Fibroblast of skin of right quadriceps (primary cell): ENCODE measurements around the gene RNF126.
A peak's percentile ranks its signal among the peaks of the same experiment; 100 is the strongest.

Experiments
- DNase-seq: peaks from one replicate; pipeline ENCODE4 v3.0.0-alpha.2; 2013

The RNF126 gene

GRCh38 chr19:662207-662961 lies 630 bp downstream of the RNF126 start:
- peak; percentile 30 for DNase-seq

GRCh38 chr19:661427-662196 lies 1.4 kb downstream of the RNF126 start:
- DNase-seq, result no peak

GRCh38 chr19:660793-661426 lies 2.1 kb downstream of the RNF126 start:
- DNase-seq, result no peak

- no peak for DNase-seq
These were observed 3.8 kb downstream of the RNF126 start for GRCh38 chr19:658916-659839.

- DNase-seq, result no peak
These were observed 4.8 kb downstream of the RNF126 start for GRCh38 chr19:658059-658839.

- DNase-seq, result no peak
These were observed 5.4 kb downstream of the RNF126 start for GRCh38 chr19:657611-658010.

GRCh38 chr19:656751-657559 lies 6.1 kb downstream of the RNF126 start:
- no peak for DNase-seq

- DNase-seq, result no peak
These were observed 7.3 kb downstream of the RNF126 start for GRCh38 chr19:655691-656090.

GRCh38 chr19:653425-653824 lies 9.6 kb downstream of the RNF126 start:
- no peak for DNase-seq

GRCh38 chr19:652467-653389 lies 10.3 kb downstream of the RNF126 start:
- DNase-seq, result no peak

GRCh38 chr19:651991-652390 lies 11.0 kb downstream of the RNF126 start:
- no peak for DNase-seq

- no peak for DNase-seq
These were observed 11.7 kb downstream of the RNF126 start for GRCh38 chr19:651114-651818.

GRCh38 chr19:650121-650520 lies 12.9 kb downstream of the RNF126 start:
- DNase-seq, result no peak

- DNase-seq, result no peak
These were observed 13.9 kb downstream of the RNF126 start for GRCh38 chr19:648904-649801.

- no peak for DNase-seq
These were observed 14.7 kb downstream of the RNF126 start for GRCh38 chr19:648305-648704.

- no peak for DNase-seq
These were observed 15.3 kb downstream of the RNF126 start for GRCh38 chr19:647566-648284.

GRCh38 chr19:646779-647565 lies 16.0 kb downstream of the RNF126 start:
- no peak for DNase-seq
